HuH-7.5 (cell line): ENCODE measurements around the gene GPRIN1.
A peak's percentile ranks its signal among the peaks of the same experiment; 100 is the strongest.
"Not testable (repeated sequence)": the region's sequence is repeated elsewhere in the genome, so short reads cannot be mapped to it uniquely, and the experiment has no call there.

Source experiments
- DNase-seq: peaks from one replicate; pipeline ENCODE4 v3.0.0; 2011; ENCODE audit warnings: low spot score

GPRIN1 gene

DNA sequence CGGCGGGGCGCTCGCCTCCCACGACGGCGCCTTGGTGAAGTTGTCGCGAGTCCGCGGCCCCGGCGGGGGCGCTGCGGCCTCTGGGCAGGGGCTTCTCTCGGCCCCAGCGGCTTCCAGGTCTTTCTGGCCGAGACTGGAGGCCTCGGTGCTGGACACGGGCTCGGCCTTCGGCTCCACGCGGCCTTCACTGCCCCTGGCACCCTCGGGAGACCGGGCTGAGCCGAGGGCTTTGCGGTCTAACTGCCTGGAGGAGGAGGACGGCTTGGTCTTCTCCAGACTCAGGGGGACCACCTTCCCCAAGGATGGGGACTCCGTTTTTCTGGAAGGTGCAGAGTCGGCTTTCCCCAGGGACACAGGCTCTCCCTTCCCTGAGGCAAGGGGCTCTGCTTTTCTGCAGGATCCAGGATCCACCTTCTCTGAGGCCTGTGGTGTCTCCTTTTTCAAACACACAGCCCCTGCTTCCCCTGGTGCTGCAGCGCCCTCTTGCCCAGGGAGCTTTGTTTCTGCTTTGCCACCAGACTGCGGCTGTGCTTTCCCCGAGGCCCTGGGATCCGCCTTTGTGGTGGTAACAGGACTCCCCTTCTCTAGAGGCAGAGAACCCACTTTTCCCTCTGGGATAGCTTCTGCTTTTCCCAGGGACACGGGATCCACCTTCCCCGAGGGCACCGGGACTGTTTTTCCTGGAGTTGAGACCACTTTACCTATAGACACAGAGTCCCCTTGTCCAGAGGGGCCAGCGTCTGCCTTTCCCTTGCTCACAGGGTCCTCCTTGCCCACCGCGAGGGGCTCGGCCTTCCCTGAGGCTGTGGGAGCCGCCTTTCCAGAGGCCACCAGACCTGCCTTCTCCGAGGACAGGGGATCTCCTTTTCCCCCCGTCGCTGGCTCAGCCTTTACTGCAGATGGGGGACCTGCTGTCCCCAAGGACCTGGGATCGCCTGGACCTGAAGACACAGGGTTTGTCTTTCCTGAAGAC is 12.3 kb downstream of the GPRIN1 start:
- DNase-seq, result no peak

DNA sequence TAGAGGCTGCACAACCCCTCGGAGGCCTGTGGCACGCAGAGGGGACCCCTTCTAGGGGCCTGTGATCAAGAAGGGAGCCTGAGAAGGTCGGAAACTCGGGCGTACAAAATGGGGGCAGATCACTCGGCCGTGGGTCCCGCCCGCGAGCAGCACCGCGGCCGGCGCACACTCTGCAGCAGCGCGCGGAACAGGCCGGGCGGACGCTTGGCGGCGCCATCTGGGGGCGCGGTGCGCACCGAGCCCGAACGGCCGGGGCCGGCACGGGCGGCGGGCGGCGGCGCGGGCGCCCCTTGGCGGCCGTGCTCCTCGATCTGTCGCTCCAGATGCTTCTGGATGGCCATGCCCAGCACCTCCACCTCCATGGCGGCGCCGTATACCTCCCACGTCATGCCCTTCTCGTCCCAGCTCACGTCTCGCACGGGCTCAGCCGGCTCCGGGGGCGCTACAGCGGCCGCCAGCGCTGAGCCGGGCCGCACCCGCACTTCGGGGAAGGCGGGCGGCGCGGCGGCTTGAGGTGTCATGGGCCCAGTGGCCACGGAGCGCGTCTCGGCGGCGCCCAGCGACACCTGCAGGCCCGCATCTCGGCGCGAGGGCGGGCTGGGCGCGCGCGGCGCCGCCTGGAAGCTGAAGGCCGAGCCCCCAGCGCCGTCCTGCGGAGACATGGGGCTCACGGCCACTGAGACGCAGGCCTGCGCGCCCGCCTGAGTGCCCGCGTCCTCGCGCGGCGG is 13.1 kb downstream of the GPRIN1 start:
- peak; percentile 71 for DNase-seq

DNA sequence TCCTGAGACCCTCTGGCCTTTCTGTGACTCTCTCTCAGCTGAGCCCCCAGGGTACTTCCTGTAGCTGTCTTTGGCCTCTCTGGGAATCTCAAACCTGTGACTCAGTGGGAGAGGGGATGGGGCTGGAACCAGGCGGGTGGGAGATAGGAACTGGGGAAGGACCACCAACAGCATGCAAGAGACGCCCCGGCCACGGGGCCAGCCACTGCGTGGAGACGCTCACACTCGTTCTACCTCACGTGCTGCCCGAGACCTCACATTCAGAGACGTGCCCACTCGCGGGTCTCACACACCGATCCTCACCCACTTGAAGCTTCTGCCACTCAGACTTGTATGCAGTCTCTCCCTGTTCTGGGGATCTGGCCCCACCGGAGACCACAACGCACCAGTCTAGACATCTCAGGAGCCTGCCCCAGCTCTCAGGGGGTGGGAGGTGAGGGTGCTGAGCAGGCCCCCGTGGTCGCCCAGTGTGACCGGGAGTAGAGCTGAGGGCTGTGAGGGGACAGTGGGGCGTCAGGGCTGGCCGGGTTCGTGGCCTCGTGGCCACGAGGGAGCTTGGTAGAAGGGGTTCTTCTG is 13.8 kb downstream of the GPRIN1 start:
- DNase-seq, result no peak

DNA sequence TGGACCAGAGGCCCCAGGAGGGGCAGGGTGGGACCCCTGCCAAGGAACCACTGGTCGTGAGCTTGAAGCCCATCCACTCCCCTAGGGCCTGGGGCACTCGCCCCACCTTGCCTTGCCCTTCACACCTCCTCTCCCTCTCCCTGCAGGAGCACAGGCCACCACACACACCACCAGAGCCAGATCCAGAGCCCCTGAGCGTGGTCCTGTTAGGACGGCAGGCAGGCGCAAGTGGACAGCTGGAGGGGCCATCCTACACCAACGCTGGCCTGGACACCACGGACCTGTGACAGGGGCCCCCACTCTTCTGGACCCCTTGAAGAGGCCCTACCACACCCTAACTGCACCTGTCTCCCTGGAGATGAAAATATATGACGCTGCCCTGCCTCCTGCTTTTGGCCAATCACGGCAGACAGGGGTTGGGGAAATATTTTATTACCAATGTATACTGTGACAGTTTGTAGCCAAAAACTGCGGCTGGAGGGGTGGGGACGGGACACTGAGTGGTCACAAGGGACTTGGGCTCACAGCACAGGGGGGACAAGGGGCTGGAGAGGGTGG is 14.5 kb downstream of the GPRIN1 start:
- DNase-seq, result no peak

DNA sequence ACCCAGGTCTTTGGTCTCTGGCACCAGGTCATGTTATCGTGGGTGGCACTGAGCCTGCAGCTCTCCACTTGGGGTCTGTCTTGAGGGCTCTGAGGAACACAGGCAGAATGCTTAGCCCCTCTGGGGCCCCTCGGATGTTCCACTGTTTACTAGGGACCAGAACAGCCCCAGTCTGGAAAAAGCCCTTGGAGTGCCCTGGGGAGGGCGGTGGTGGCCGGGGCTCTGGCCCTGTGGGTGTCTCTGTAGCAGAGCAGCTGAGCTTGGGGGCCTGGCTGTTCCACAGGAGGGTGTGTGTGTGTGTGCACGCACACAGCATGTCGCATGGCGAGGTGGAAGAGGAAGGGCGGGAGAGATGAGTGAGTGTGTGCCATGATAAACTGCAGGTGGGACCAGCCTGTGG is 15.4 kb downstream of the GPRIN1 start:
- no peak for DNase-seq

DNA sequence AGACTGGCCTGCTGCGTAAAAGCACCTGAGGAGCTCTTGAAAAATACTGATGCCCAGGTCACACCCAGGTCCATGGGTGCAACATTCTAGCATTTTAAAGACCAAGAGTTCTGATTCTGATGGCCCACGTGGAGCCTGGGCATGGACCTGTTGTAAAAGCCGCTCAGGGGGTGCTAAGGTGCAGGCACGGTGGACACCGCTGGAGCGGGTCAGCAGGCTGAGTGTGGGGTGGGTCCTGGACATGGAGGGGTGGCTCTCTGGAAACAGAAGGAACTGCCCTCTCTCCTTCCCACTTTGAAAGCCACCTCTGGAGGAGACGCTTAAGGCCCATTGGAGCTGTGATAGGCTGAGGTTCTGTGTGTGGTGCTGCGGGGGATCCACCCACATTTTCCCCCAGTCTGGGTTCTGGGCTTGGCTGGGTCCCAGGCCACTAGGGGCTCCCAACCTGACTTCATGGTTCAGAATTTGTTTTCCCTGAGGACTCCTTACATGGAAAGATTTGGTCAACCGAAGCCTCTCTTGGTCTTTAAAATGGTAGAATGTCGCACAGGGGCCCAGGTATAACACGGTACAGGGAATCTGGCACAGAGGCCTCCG is 16.6 kb downstream of the GPRIN1 start:
- DNase-seq, result no peak

DNA sequence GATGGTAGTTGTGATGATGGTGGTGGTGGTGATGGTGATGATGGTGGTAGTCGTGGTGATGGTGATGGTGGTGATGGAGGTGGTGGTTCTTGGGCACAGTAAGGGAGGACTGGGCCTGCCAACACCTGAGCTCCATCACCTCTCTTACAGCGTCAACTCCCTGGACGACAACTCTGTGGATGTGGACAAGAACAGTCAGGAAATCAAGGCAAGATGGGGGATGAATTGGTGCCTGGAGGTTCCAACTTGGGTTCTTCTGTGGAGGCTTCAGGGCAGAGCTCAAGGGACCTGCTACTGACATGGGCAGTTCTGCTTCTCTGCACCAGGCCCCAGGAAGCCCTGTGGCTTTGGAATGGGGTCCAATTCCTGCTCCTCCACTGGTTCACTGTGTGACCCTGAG is 17.4 kb downstream of the GPRIN1 start:
- no peak for DNase-seq

DNA sequence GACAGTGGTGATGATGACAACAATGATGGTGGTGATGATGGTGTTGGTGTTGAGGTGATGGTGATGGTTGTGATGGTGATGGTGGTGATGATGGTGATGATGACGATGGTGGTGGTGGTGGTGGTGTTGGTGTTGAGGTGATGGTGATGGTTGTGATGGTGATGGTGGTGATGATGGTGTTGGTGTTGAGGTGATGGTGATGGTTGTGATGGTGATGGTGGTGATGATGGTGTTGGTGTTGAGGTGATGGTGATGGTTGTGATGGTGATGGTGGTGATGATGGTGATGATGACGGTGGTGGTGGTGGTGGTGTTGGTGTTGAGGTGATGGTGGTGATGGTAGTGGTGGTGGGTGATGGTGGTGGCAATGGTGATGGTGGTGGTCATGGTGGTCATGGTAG is 18.3 kb downstream of the GPRIN1 start:
- DNase-seq, result not testable (repeated sequence)

DNA sequence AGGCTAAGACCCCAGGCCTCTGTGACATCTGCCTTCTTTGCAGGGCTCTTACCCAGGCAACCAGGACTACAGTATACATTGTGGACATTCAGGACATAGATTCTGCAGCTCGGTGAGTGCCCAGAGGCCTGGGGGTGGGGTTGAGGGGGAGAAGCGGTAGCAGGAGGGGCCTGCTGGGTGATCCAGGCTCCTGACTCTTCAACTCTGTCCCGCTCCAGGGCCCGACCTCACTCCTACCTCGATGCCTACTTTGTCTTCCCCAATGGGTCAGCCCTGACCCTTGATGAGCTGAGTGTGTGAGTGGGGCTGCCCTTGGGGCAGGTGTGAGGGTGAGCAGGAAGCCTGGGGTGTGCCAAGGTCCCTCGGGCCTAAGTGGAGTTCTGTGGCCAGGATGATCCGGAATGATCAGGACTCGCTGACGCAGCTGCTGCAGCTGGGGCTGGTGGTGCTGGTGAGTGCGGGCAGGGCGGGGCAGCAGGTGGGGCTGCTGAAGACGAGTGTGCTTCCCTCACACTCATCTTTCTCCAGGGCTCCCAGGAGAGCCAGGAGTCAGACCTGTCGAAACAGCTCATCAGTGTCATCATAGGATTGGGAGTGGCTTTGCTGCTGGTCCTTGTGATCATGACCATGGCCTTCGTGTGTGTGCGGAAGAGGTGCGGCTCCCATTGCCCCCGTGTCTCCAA is 19.8 kb downstream of the GPRIN1 start:
- DNase-seq, result no peak

DNA sequence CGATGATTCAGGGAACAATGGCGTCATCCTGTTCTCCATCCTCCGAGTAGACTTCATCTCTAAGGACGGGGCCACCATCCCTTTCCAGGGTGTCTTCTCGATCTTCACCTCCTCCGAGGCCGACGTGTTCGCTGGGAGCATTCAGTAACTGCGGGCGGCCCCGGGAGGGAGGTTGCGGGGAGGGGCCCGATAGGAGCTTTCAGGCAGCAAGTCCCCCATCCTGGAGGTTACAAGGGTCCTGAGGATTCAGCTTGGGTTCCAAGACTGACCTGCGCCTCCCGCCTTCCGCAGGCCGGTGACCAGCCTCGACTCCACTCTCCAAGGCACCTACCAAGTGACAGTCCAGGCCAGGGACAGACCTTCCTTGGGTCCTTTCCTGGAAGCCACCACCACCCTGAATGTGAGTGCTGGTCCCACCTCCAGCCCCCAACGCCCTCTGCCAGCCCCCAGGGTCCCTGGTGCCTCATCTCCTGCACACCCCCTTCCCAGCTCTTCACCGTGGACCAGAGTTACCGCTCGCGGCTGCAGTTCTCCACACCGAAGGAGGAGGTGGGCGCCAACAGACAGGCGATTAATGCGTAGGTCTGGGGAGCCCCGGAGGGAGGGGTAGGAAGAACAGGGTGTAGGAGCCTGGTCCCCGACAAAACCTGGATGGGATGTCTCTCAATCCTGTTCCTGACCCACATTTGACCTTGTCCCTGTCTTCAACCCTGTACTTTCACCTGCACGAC is 20.8 kb downstream of the GPRIN1 start:
- no peak for DNase-seq

DNA sequence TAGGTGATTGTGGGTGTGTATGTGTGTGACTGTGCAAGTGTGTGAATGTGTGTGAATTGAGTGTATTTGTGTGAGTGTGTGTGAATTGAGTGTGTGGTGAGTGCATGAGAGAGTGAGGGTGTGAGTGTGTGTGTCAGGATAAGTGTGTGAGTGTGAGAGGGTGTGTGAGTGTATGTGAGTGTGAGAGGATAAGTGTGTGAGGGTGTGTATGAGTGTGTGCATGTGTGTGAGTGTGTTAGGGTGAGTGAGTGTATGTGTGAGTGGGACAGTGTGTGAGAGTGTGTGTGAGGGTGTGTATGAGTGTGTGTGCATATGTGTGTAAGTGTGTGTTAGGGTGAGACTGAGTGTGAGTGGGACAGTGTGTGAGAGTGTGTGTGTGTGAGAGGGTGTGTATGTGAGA is 21.7 kb downstream of the GPRIN1 start:
- no peak for DNase-seq

DNA sequence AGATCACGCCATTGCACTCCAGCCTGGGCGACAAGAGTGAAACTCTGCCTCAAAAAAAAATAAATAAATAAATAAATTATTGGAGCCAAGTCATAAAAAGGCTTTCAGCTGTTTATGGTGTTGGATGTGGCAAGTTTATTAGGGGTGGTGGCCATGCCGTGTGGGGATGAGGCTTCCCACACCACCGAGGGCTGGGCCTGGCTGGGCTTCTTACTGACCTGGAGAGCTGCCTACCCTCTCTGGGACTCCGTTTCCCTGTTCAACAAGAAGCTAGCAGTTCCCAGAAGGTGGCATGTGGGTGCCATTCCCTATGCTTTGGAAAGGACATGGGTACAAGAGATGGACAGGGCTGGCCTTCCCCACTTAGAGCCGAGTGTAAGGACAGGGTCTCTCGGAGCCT is 22.6 kb downstream of the GPRIN1 start:
- no peak for DNase-seq

DNA sequence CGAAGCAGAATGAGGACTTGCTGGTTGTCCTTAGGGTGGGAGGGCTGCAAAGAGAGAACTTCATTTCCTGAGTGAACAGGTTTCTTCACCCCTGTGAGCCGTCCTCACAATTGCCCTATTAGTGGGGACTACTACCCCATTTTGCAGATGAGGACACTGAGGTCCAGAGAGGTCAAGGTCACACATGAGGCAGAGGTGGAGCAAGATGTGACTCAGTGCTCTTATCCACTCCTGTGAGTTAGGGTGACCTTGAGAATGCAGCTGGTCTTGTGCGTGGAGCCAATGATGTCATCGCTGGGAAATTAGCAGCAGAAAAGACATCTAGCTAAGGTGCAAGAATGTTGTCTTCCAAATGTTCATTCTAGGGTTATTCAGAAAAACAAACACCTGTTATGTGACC is 26.9 kb downstream of the GPRIN1 start:
- DNase-seq, result no peak

DNA sequence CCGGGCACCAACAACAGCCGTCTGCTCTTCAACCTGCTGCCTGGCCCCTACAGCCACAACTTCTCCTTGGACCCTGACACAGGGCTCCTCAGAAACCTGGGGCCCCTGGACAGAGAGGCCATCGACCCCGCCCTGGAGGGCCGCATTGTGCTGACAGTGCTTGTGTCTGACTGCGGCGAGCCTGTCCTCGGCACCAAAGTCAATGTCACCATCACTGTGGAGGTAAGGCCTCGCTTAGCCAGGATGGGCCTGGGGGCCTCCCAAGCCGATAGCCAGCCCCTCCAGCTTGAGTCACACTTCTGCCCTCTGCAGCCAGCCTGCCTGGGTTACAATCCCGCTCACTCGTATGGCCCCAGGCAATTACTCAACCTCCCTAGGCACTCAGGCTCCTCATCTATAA is 28.6 kb downstream of the GPRIN1 start:
- no peak for DNase-seq

DNA sequence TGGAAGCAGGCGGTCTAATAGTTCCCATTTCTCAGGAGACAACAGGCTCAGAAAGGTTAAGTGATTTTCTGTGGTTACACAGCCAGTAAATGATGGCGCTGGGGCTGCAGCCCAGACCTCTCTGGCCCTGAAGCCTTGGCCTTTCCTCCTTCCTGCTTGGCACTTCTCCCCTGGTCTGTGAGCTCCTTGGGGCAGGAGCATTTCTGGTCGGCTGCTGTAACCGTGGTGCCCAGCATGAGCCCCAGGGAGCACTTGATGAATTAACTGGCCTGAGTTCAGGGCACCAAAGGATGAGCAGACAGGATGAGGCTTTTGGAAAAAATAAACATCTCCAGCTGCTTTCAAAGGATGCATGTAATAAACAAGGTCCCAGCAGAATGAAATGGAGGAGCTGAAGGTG is 30.6 kb downstream of the GPRIN1 start:
- no peak for DNase-seq

DNA sequence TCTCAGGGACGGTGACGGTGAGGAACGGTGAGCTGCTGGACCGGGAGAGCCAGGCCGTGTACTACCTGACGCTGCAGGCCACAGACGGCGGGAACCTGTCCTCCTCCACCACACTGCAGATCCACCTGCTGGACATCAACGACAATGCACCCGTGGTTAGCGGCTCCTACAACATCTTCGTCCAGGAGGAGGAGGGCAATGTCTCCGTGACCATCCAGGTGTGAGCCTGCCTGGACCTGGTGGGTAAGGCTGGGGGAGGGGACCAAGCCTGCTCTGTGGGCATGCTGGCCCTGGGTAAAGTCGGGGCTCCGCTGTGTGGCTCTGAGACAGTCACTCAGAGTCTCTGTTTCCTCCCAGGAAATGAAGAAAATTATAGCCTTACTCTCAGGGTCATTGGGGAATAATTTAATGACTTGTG is 31.6 kb downstream of the GPRIN1 start:
- DNase-seq, result peak; percentile 98

DNA sequence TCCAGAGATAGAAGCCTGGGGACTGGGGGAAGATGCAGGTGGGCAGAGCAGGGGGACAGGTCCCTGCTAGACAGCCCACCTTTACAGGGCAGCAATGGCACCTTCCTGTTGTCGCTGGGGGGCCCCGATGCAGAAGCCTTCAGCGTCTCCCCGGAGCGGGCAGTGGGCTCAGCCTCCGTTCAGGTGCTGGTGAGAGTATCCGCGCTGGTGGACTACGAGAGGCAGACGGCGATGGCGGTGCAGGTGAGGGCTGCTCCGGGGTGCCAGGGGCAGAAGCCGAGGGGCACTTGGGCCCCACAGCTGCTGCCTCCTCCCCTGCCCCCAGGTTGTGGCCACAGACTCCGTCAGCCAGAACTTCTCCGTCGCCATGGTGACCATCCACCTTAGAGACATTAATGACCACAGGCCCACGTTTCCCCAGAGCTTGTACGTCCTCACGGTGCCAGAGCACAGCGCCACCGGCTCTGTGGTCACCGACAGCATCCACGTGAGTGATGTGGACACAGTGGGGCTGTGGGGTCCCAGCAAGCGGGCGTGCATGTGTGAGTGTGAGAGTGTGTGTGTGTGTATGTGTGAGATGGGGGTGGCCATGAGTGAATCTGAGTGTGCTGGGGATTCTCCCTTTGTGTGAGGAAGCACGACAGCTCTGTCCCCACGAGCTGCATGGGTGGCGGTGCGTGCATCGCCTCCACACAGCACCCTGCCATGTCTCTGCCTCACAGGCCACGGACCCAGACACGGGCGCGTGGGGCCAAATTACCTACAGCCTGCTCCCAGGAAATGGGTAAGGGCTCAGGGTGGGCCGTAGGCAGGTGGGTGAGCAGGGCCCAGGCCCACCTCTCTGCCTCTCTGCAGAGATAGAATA is 32.4 kb downstream of the GPRIN1 start:
- no peak for DNase-seq

DNA sequence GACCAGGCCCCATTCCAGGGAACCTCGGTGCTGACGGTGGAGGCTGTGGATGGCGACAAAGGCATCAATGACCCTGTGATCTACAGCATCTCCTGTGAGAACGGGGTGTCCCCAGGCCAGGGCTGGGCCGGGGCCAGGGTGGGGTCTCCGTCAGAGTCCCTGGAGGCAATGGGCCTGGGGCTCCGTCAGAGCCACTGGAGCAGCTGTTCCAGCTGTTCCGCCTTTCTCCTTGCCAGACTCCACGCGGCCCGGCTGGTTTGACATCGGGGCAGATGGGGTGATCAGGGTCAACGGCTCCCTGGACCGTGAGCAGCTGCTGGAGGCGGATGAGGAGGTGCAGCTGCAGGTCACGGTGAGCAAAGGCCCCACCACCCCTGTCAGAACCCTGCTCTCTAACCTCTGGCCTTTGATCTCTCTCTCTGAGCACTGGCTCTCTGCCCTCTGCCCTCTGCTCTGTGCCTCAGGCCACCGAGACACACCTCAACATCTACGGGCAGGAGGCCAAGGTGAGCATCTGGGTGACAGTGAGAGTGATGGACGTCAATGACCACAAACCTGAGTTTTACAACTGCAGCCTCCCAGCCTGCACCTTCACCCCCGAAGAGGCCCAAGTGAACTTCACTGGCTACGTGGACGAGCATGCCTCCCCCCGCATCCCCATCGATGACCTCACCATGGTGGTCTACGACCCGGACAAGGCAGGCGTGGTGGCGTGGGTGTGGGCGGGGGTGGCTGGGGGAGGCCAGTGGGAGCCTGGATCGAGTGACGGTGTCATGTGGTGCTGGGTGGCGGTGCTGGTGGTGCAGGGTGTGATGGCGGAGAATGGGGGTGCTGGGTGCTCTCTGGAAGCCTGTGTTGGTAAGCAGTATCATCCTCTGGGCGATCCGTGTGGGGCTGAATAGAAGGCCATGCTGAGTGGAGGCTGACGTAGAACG is 34.2 kb downstream of the GPRIN1 start:
- DNase-seq, result no peak

DNA sequence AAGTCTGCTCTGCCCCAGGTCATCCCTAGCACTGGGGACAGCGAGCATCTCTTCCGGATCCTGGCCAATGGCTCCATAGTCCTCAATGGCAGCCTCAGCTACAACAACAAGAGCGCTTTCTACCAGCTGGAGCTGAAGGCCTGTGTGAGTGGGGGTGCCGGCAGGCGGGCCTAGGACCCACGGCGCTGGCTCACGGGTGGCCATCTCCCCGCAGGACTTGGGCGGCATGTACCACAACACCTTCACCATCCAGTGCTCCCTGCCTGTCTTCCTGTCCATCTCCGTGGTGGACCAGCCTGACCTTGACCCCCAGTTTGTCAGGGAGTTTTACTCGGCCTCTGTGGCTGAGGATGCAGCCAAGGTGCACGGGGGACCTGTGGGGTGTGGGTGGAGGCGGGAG is 34.9 kb downstream of the GPRIN1 start:
- DNase-seq, result no peak
